GM23338 (cell line): ENCODE results near the gene ZBTB42.

Source experiments
- CREB1 ChIP-seq: fragments of 250-450 bp; sonication (Bioruptor Pico); IDR thresholded peaks from 2 replicates; pipeline ENCODE4 v1.5.0; 2020; ENCODE audit warnings: low read depth, mild to moderate bottlenecking, moderate library complexity
- ETS1 ChIP-seq: IDR thresholded peaks from 2 replicates; pipeline ENCODE4 v1.6.1; 2016; ENCODE audit warnings: antibody characterized with exemption
- EZH2 ChIP-seq: fragments of 200-600 bp; sonication (generic); IDR thresholded peaks from one replicate; pipeline ENCODE4 v1.8.0; 2017; ENCODE audit warnings: antibody characterized with exemption, mild to moderate bottlenecking, low read depth; ENCODE audit not compliant: unreplicated experiment
- EZH2phosphoT487 ChIP-seq: fragments of 200-600 bp; sonication (generic); IDR thresholded peaks from one replicate; pipeline ENCODE4 v1.8.1; 2018; ENCODE audit warnings: antibody characterized with exemption; ENCODE audit not compliant: unreplicated experiment
- JUNB ChIP-seq: IDR thresholded peaks from one replicate; pipeline ENCODE4 v1.6.1; 2016; ENCODE audit warnings: antibody characterized with exemption; ENCODE audit not compliant: unreplicated experiment
- NANOG ChIP-seq: IDR thresholded peaks from 2 replicates; pipeline ENCODE4 v1.6.1; 2016; ENCODE audit warnings: antibody characterized with exemption, borderline replicate concordance
- POLR2AphosphoS5 ChIP-seq: IDR thresholded peaks from 2 replicates; pipeline ENCODE4 v1.6.1; 2016; ENCODE audit warnings: antibody characterized with exemption, low read depth
- STAT1 ChIP-seq: IDR thresholded peaks from one replicate; pipeline ENCODE4 v1.6.1; 2016; ENCODE audit warnings: antibody characterized with exemption; ENCODE audit not compliant: unreplicated experiment
- ZNF114 ChIP-seq: fragments of 250-450 bp; sonication (Bioruptor Pico); IDR thresholded peaks from 2 replicates; pipeline ENCODE4 v1.5.0; 2020; ENCODE audit warnings: mild to moderate bottlenecking, moderate library complexity
- ZNF331 ChIP-seq: fragments of 250-450 bp; sonication (Bioruptor Pico); IDR thresholded peaks from 2 replicates; pipeline ENCODE4 v1.5.0; 2020; ENCODE audit warnings: low read depth, mild to moderate bottlenecking, moderate library complexity
- TF ChIP-seq, protein P1 (sequence below), 2 experiments: fragments of 200-600 bp in 1 of 2; sonication (generic) in 1 of 2; conservative IDR thresholded peaks; 2 replicates each; pipeline versions ENCODE4 v1.5.1 to v1.6.1; 2016 to 2017; ENCODE audit warnings: antibody characterized with exemption in 2 of 2, low read depth in 2 of 2, mild to moderate bottlenecking in 2 of 2, moderate library complexity in 1 of 2
- TF ChIP-seq, protein P2 (sequence below): IDR thresholded peaks from one replicate; pipeline ENCODE4 v1.6.1; 2018; ENCODE audit warnings: antibody characterized with exemption; ENCODE audit not compliant: unreplicated experiment
- TF ChIP-seq, protein P3 (sequence below): fragments of 250-450 bp; sonication (Bioruptor Pico); IDR thresholded peaks from 2 replicates; pipeline ENCODE4 v1.5.0; 2020; ENCODE audit warnings: mild to moderate bottlenecking, moderate library complexity

- TF ChIP-seq, protein P1, sequence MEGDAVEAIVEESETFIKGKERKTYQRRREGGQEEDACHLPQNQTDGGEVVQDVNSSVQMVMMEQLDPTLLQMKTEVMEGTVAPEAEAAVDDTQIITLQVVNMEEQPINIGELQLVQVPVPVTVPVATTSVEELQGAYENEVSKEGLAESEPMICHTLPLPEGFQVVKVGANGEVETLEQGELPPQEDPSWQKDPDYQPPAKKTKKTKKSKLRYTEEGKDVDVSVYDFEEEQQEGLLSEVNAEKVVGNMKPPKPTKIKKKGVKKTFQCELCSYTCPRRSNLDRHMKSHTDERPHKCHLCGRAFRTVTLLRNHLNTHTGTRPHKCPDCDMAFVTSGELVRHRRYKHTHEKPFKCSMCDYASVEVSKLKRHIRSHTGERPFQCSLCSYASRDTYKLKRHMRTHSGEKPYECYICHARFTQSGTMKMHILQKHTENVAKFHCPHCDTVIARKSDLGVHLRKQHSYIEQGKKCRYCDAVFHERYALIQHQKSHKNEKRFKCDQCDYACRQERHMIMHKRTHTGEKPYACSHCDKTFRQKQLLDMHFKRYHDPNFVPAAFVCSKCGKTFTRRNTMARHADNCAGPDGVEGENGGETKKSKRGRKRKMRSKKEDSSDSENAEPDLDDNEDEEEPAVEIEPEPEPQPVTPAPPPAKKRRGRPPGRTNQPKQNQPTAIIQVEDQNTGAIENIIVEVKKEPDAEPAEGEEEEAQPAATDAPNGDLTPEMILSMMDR (conservative IDR thresholded peaks at IDR 0.05; ENCODE audit: low read depth in 2 of 2) = no peak
- TF ChIP-seq POLR2AphosphoS5 = no peak
- no peak for TF ChIP-seq EZH2
- TF ChIP-seq, protein P2, sequence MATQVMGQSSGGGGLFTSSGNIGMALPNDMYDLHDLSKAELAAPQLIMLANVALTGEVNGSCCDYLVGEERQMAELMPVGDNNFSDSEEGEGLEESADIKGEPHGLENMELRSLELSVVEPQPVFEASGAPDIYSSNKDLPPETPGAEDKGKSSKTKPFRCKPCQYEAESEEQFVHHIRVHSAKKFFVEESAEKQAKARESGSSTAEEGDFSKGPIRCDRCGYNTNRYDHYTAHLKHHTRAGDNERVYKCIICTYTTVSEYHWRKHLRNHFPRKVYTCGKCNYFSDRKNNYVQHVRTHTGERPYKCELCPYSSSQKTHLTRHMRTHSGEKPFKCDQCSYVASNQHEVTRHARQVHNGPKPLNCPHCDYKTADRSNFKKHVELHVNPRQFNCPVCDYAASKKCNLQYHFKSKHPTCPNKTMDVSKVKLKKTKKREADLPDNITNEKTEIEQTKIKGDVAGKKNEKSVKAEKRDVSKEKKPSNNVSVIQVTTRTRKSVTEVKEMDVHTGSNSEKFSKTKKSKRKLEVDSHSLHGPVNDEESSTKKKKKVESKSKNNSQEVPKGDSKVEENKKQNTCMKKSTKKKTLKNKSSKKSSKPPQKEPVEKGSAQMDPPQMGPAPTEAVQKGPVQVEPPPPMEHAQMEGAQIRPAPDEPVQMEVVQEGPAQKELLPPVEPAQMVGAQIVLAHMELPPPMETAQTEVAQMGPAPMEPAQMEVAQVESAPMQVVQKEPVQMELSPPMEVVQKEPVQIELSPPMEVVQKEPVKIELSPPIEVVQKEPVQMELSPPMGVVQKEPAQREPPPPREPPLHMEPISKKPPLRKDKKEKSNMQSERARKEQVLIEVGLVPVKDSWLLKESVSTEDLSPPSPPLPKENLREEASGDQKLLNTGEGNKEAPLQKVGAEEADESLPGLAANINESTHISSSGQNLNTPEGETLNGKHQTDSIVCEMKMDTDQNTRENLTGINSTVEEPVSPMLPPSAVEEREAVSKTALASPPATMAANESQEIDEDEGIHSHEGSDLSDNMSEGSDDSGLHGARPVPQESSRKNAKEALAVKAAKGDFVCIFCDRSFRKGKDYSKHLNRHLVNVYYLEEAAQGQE = no peak
- TF ChIP-seq CREB1 = no peak
- TF ChIP-seq EZH2phosphoT487 = no peak
- TF ChIP-seq, protein P3, sequence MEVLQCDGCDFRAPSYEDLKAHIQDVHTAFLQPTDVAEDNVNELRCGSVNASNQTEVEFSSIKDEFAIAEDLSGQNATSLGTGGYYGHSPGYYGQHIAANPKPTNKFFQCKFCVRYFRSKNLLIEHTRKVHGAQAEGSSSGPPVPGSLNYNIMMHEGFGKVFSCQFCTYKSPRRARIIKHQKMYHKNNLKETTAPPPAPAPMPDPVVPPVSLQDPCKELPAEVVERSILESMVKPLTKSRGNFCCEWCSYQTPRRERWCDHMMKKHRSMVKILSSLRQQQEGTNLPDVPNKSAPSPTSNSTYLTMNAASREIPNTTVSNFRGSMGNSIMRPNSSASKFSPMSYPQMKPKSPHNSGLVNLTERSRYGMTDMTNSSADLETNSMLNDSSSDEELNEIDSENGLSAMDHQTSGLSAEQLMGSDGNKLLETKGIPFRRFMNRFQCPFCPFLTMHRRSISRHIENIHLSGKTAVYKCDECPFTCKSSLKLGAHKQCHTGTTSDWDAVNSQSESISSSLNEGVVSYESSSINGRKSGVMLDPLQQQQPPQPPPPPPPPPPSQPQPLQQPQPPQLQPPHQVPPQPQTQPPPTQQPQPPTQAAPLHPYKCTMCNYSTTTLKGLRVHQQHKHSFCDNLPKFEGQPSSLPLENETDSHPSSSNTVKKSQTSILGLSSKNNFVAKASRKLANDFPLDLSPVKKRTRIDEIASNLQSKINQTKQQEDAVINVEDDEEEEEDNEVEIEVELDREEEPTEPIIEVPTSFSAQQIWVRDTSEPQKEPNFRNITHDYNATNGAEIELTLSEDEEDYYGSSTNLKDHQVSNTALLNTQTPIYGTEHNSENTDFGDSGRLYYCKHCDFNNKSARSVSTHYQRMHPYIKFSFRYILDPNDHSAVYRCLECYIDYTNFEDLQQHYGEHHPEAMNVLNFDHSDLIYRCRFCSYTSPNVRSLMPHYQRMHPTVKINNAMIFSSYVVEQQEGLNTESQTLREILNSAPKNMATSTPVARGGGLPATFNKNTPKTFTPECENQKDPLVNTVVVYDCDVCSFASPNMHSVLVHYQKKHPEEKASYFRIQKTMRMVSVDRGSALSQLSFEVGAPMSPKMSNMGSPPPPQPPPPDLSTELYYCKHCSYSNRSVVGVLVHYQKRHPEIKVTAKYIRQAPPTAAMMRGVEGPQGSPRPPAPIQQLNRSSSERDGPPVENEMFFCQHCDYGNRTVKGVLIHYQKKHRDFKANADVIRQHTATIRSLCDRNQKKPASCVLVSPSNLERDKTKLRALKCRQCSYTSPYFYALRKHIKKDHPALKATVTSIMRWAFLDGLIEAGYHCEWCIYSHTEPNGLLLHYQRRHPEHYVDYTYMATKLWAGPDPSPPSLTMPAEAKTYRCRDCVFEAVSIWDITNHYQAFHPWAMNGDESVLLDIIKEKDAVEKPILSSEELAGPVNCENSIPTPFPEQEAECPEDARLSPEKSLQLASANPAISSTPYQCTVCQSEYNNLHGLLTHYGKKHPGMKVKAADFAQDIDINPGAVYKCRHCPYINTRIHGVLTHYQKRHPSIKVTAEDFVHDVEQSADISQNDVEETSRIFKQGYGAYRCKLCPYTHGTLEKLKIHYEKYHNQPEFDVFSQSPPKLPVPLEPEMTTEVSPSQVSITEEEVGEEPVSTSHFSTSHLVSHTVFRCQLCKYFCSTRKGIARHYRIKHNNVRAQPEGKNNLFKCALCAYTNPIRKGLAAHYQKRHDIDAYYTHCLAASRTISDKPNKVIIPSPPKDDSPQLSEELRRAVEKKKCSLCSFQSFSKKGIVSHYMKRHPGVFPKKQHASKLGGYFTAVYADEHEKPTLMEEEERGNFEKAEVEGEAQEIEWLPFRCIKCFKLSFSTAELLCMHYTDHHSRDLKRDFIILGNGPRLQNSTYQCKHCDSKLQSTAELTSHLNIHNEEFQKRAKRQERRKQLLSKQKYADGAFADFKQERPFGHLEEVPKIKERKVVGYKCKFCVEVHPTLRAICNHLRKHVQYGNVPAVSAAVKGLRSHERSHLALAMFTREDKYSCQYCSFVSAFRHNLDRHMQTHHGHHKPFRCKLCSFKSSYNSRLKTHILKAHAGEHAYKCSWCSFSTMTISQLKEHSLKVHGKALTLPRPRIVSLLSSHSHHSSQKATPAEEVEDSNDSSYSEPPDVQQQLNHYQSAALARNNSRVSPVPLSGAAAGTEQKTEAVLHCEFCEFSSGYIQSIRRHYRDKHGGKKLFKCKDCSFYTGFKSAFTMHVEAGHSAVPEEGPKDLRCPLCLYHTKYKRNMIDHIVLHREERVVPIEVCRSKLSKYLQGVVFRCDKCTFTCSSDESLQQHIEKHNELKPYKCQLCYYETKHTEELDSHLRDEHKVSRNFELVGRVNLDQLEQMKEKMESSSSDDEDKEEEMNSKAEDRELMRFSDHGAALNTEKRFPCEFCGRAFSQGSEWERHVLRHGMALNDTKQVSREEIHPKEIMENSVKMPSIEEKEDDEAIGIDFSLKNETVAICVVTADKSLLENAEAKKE = no peak
- no peak for TF ChIP-seq ZNF331
- TF ChIP-seq NANOG = no peak
- no peak for TF ChIP-seq JUNB
- no peak for TF ChIP-seq ZNF114 (CRISPR knock-in tag)
- no peak for TF ChIP-seq ETS1
- no peak for TF ChIP-seq STAT1
Measured at GRCh38 chr14:104805941-104806624, 5.2 kb downstream of the ZBTB42 start.
